ENCODE results near the gene FMNL3.
A peak's percentile ranks its signal among the peaks of the same experiment; 100 is the strongest.

The FMNL3 gene

DNA sequence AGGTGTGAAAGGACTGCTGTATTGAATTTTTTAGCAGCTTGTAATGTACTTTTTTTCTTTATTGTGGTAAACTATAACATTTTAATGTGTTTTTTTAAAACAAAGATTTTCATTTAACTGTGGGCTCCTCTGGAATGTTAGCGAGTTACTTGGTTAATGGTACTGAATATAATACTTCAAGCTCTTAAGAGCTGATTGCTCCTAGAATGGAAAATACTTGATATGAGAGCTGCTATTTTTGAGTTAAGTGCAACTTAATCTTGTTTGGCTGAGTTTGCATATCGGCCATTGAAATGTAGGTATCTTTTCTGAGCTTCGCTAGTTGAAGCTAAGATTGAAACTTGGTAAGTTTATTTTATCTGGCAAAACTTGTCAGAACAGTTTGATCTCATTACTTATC is 41.6 kb upstream of the FMNL3 start:
- no peak for TF ChIP-seq FOXM1 (IDR thresholded peaks at IDR 0.05; ENCODE audit: borderline replicate concordance, low read depth)
- no peak for TF ChIP-seq CREB1 (IDR thresholded peaks at IDR 0.05; ENCODE audit: low read depth)
- no peak for TF ChIP-seq TEAD4 (IDR thresholded peaks at IDR 0.05)
- TF ChIP-seq NFIC (IDR thresholded peaks at IDR 0.05): no peak
- TF ChIP-seq EP300 (IDR thresholded peaks at IDR 0.05; ENCODE audit: borderline replicate concordance): no peak
- no peak for TF ChIP-seq ZBTB7A (IDR thresholded peaks at IDR 0.05; ENCODE audit: low read depth)
- TF ChIP-seq CEBPB (IDR thresholded peaks at IDR 0.05): no peak
- TF ChIP-seq, protein P1, sequence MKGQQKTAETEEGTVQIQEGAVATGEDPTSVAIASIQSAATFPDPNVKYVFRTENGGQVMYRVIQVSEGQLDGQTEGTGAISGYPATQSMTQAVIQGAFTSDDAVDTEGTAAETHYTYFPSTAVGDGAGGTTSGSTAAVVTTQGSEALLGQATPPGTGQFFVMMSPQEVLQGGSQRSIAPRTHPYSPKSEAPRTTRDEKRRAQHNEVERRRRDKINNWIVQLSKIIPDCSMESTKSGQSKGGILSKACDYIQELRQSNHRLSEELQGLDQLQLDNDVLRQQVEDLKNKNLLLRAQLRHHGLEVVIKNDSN (IDR thresholded peaks at IDR 0.05): no peak
- TF ChIP-seq YY1 (IDR thresholded peaks at IDR 0.05; ENCODE audit: low read depth): no peak
- TF ChIP-seq, protein P2, sequence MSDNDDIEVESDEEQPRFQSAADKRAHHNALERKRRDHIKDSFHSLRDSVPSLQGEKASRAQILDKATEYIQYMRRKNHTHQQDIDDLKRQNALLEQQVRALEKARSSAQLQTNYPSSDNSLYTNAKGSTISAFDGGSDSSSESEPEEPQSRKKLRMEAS (IDR thresholded peaks at IDR 0.05): no peak
- TF ChIP-seq EGR1 (IDR thresholded peaks at IDR 0.05): no peak
- TF ChIP-seq, protein P3, sequence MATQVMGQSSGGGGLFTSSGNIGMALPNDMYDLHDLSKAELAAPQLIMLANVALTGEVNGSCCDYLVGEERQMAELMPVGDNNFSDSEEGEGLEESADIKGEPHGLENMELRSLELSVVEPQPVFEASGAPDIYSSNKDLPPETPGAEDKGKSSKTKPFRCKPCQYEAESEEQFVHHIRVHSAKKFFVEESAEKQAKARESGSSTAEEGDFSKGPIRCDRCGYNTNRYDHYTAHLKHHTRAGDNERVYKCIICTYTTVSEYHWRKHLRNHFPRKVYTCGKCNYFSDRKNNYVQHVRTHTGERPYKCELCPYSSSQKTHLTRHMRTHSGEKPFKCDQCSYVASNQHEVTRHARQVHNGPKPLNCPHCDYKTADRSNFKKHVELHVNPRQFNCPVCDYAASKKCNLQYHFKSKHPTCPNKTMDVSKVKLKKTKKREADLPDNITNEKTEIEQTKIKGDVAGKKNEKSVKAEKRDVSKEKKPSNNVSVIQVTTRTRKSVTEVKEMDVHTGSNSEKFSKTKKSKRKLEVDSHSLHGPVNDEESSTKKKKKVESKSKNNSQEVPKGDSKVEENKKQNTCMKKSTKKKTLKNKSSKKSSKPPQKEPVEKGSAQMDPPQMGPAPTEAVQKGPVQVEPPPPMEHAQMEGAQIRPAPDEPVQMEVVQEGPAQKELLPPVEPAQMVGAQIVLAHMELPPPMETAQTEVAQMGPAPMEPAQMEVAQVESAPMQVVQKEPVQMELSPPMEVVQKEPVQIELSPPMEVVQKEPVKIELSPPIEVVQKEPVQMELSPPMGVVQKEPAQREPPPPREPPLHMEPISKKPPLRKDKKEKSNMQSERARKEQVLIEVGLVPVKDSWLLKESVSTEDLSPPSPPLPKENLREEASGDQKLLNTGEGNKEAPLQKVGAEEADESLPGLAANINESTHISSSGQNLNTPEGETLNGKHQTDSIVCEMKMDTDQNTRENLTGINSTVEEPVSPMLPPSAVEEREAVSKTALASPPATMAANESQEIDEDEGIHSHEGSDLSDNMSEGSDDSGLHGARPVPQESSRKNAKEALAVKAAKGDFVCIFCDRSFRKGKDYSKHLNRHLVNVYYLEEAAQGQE (IDR thresholded peaks at IDR 0.05; ENCODE audit: low read depth): no peak
- TF ChIP-seq TCF12 (IDR thresholded peaks at IDR 0.05; ENCODE audit: low read depth): no peak
- TF ChIP-seq RAD21 (IDR thresholded peaks at IDR 0.05; ENCODE audit: low read depth): no peak
- TF ChIP-seq TAF1 (IDR thresholded peaks at IDR 0.05; ENCODE audit: low read depth): no peak

DNA sequence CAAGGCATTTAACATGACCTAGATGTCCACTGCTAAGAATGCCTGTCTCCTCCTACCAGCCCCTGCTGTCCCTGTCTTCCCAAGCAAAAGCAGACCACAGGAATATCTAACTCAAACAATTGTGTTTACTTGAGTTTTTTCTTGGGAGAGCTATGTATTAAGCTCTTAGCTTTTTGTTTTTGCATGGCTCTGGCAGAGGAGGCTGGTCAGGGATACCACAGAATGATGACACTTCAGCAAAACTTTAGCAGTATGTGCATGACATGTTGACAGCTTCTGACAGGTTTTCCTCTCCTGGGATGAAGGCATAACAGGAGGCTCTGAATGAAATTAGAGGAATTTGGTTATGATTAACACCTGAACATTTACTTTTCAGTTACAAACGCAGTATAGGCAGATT is 41.1 kb upstream of the FMNL3 start:
- TF ChIP-seq, protein P2 (IDR thresholded peaks at IDR 0.05): no peak
- TF ChIP-seq FOXM1 (IDR thresholded peaks at IDR 0.05; ENCODE audit: borderline replicate concordance, low read depth): no peak
- no peak for TF ChIP-seq NFIC (IDR thresholded peaks at IDR 0.05)
- TF ChIP-seq EGR1 (IDR thresholded peaks at IDR 0.05): no peak

DNA sequence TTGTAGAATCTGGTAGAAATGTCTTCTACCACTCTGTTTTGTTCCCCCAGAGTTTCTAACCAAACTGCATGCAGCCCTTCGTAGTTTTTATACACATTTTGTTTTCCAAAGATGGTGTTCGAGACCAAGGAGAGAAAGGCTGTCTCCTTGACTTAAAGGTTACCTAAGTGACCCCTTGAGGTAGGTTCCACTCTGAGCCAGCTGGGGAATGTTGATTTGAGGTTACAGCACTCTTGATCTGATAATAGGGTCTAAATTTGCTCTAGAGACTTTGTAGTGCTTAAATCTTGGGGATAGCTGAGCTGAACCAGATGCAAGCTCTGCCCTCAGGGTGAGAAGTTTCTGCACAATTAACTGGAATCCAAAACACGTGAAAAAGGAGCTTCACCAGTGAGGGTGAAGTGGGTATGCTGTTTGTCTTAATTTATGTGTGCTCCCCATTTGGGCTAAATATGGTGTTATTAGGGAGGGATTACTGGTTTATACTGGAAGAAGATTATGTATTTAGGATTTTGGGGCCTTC is 37.2 kb upstream of the FMNL3 start:
- TF ChIP-seq FOXM1 (IDR thresholded peaks at IDR 0.05; ENCODE audit: borderline replicate concordance, low read depth): no peak

DNA sequence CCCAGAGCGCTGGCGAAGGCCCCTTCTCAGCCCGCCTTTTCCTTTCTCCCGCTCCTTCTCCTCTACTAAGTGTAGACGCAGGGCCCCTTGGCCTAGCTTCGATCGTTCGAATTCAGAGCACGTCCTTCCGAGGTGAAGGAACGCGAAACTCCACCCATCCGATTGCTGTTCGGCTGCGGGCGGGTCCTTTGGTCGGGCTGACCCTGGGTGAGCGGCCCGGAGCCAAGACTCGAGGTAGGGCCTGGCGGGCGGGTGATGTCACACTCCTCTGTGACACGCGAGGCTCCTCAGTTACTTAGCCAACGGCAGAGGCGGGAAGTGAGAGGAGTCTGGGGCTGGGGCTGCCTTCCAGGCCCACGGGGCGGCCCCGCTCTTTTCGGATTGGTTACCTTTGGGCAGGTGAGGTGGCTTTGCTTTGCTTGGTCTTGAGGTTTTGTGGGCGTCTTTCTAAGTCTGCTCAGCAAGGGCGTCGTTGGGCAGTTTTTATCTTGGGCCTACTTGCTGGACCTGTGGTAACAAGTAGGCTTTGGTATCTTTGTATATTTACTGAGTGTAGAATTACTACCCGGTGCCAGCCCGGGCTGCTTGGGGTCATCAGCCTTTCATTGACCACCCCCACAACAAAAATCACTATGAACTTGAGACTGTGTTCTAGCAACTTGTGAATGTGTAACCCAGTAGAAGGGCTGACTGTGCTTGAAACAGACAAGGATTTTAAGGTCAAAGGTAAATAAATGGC is 34.8 kb upstream of the FMNL3 start:
- TF ChIP-seq NFIC (IDR thresholded peaks at IDR 0.05): peak; percentile 69
- no peak for TF ChIP-seq TCF12 (IDR thresholded peaks at IDR 0.05; ENCODE audit: low read depth)
- no peak for TF ChIP-seq RAD21 (IDR thresholded peaks at IDR 0.05; ENCODE audit: low read depth)
- 0 out of 2 replicates have a peak, but pooled peaks have one; percentile 40 for TF ChIP-seq ZBTB7A (IDR thresholded peaks at IDR 0.05; ENCODE audit: low read depth)
- no peak for TF ChIP-seq CEBPB (IDR thresholded peaks at IDR 0.05)
- no peak for TF ChIP-seq EGR1 (IDR thresholded peaks at IDR 0.05)
- peak; percentile 30; the same call in 1 of the 2 replicates for TF ChIP-seq TEAD4 (IDR thresholded peaks at IDR 0.05)
- TF ChIP-seq FOXM1 (IDR thresholded peaks at IDR 0.05; ENCODE audit: borderline replicate concordance, low read depth): no peak; the same call in 1 of the 2 replicates
- 0 out of 2 replicates have a peak, but pooled peaks have one; percentile 58 for TF ChIP-seq CREB1 (IDR thresholded peaks at IDR 0.05; ENCODE audit: low read depth)
- TF ChIP-seq, protein P3 (IDR thresholded peaks at IDR 0.05; ENCODE audit: low read depth): no peak
- TF ChIP-seq, protein P2 (IDR thresholded peaks at IDR 0.05): peak; percentile 94
- TF ChIP-seq EP300 (IDR thresholded peaks at IDR 0.05; ENCODE audit: borderline replicate concordance): no peak
- no peak for TF ChIP-seq TAF1 (IDR thresholded peaks at IDR 0.05; ENCODE audit: low read depth)
- TF ChIP-seq YY1 (IDR thresholded peaks at IDR 0.05; ENCODE audit: low read depth): no peak
- TF ChIP-seq, protein P1 (IDR thresholded peaks at IDR 0.05): peak; percentile 67; the same call in 1 of the 2 replicates

DNA sequence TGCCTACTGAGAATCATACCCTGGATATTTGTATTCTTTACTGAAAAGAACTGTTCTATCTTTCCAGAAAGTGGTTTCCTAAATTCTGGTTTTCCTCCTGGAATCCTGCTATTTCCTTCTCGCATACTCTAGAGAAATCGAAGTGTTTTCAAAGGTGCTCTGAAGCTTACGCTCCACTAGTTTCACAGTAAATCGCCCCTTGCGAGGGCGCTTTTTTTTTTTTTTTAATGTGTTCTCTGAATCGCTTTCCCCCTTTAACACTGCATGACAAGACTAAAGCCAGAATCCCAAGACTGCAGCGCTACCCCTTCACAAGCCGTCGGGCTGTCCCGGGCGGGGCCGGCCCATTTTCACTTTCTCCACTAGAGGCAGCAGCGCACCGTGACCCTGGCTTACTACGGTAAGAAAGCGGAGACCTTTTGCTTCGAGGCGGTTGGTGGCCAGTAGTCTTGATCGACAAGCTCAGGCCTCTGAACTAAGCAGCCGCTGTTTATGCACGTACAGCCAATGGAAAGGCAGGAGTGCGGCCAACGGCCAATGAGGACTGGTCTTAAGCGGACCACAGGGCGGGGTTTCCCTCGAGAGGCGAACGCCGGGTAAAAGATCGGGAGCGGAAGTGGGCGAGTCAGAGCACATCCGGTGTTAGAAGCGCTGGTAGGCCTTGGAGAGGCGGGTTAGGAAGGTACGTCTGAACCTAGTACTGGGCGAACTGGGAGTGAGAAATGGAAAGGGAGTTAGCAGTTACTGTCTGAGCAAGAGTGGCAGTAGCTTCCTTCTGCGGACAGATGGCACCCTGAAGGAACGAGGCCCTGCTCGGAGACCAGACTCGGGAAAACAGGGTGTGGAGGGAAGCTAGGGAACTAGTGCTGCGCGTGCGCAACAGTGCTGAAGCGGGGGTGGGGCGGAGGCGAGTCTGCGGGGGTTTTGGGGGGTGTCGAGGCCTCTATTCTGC is 34.0 kb upstream of the FMNL3 start, which contains the start of gene TMBIM6:
Gene TMBIM6 (plus strand): TSS at position 628 of the 952 bp plus-strand sequence. CDS start 10,937 bp downstream, outside the sequence.
- peak; percentile 99 for TF ChIP-seq TAF1 (IDR thresholded peaks at IDR 0.05; ENCODE audit: low read depth)
- peak; percentile 62 for TF ChIP-seq CREB1 (IDR thresholded peaks at IDR 0.05; ENCODE audit: low read depth)
- TF ChIP-seq YY1 (IDR thresholded peaks at IDR 0.05; ENCODE audit: low read depth): peak; percentile 34; the same call in 1 of the 2 replicates
- peak; percentile 50 for TF ChIP-seq EGR1 (IDR thresholded peaks at IDR 0.05)
- TF ChIP-seq, protein P3 (IDR thresholded peaks at IDR 0.05; ENCODE audit: low read depth): no peak
- TF ChIP-seq TCF12 (IDR thresholded peaks at IDR 0.05; ENCODE audit: low read depth): peak; percentile 64
- TF ChIP-seq, protein P2 (IDR thresholded peaks at IDR 0.05): peak; percentile 76
- TF ChIP-seq EP300 (IDR thresholded peaks at IDR 0.05; ENCODE audit: borderline replicate concordance): no peak
- TF ChIP-seq RAD21 (IDR thresholded peaks at IDR 0.05; ENCODE audit: low read depth): peak; percentile 73
- TF ChIP-seq TEAD4 (IDR thresholded peaks at IDR 0.05): peak; percentile 41; the same call in 1 of the 2 replicates
- TF ChIP-seq ZBTB7A (IDR thresholded peaks at IDR 0.05; ENCODE audit: low read depth): no peak
- TF ChIP-seq, protein P1 (IDR thresholded peaks at IDR 0.05): peak; percentile 14; the same call in 1 of the 2 replicates
- TF ChIP-seq CEBPB (IDR thresholded peaks at IDR 0.05): no peak
- peak; percentile 89 for TF ChIP-seq FOXM1 (IDR thresholded peaks at IDR 0.05; ENCODE audit: borderline replicate concordance, low read depth)
- TF ChIP-seq NFIC (IDR thresholded peaks at IDR 0.05): peak; percentile 43; the same call in 1 of the 2 replicates

Measured in Ishikawa (cell line).